MM.1S (cell line): Measurements from ENCODE around the gene ANKH.

Experiments used
- CTCF ChIP-seq: fragments of 300-600 bp; sonication (generic); IDR thresholded peaks from 2 replicates; pipeline ENCODE4 v1.5.1; 2016; ENCODE audit warnings: antibody characterized with exemption, low read length, mixed read lengths
- EZH2 ChIP-seq: fragments of 300-600 bp; sonication (generic); optimal IDR thresholded peaks from 2 replicates; pipeline ENCODE3; 2017; ENCODE audit warnings: low read depth, mild to moderate bottlenecking, antibody characterized with exemption, low read length, mixed read lengths

- TF ChIP-seq CTCF: no peak
- no peak for TF ChIP-seq EZH2
These were observed 83.6 kb downstream of the ANKH start for GRCh38 chr5:14787801-14788579.
